ENCODE results near the gene PDGFRA.
"Not testable (repeated sequence)": the region's sequence is repeated elsewhere in the genome, so short reads cannot be mapped to it uniquely, and the experiment has no call there.

Gene PDGFRA

DNA sequence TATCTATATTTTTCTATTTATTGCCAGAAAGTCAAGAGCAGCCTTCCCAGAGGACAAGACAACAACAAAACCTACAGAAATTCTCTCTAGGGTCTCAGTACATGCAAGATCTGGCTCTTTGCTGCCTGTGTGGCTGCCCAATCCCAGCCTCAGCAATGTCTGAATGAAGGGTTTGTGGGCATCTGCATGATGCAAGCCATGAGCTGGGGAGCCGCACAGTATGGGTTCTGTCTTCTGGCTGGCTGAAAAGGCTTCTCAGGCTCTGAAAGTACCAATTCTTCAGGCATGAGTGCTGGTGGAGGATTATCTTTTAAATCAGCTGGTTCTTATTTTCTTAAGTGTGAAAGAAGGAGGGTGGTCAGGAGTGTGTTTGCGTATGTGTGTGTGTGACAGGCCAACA lies 104.6 kb downstream of the PDGFRA start:
- H3K4me1 ChIP-seq (ENCODE audit: control insufficient read depth, insufficient read depth, low read length), result no peaks in the 10 kb centered on the region
- H3K9ac ChIP-seq (ENCODE audit: low read length), result no peak overlapping the region
- no peak overlapping the region for H3K4me3 ChIP-seq (ENCODE audit: low read length)
- peaks cover 6% of the 10 kb centered on the region for H3K27me3 ChIP-seq (replicated peaks; ENCODE audit: control insufficient read depth, insufficient read depth, low read length)
- H3K9me3 ChIP-seq (ENCODE audit: control insufficient read depth, low read length), result no peaks in the 10 kb centered on the region
- H3K36me3 ChIP-seq (ENCODE audit: control insufficient read depth, insufficient read depth, low read length, severe bottlenecking), result no peaks in the 10 kb centered on the region
- DNase-seq (ENCODE audit: low read depth), result no peak

- not testable (repeated sequence) for H3K4me3 ChIP-seq (ENCODE audit: low read length); H3K4me1 ChIP-seq (ENCODE audit: control insufficient read depth, insufficient read depth, low read length); H3K36me3 ChIP-seq (ENCODE audit: control insufficient read depth, insufficient read depth, low read length, severe bottlenecking); H3K9ac ChIP-seq (ENCODE audit: low read length); DNase-seq (ENCODE audit: low read depth); H3K27me3 ChIP-seq (replicated peaks; ENCODE audit: control insufficient read depth, insufficient read depth, low read length); H3K9me3 ChIP-seq (ENCODE audit: control insufficient read depth, low read length)
Observed at GRCh38 chr4:54334769-54335168, 105.7 kb downstream of the PDGFRA start.

DNA sequence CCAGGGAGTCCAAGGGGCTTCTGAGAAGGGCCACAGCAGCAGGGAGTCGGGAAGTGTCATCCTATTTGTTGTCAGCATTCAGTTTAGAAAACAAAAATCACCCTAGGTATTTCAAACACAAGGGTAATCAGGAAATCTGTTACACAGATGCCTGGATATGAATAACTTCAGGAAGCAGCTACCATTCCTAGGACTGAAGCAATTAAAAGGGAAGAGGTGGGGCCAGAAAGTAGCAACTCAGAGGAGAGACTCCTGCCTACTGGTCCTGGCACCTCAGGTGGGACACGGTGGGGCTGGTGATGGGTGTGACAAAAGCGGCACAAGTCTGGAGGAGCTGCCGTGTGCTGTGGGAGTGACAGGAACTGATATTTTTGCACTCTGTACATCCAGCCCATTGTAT lies 107.9 kb downstream of the PDGFRA start:
- Histone ChIP-seq H3K4me3 (ENCODE audit: low read length) (no peak overlapping the region), H3K27me3 (replicated peaks; ENCODE audit: control insufficient read depth, insufficient read depth, low read length) (peaks cover 12% of the 10 kb centered on the region), H3K9ac (ENCODE audit: low read length) (no peak overlapping the region), H3K36me3 (ENCODE audit: control insufficient read depth, insufficient read depth, low read length, severe bottlenecking) (no peaks in the 10 kb centered on the region), H3K4me1 (ENCODE audit: control insufficient read depth, insufficient read depth, low read length) (no peaks in the 10 kb centered on the region), H3K9me3 (ENCODE audit: control insufficient read depth, low read length) (no peaks in the 10 kb centered on the region)
- no peak for DNase-seq (ENCODE audit: low read depth)

DNA sequence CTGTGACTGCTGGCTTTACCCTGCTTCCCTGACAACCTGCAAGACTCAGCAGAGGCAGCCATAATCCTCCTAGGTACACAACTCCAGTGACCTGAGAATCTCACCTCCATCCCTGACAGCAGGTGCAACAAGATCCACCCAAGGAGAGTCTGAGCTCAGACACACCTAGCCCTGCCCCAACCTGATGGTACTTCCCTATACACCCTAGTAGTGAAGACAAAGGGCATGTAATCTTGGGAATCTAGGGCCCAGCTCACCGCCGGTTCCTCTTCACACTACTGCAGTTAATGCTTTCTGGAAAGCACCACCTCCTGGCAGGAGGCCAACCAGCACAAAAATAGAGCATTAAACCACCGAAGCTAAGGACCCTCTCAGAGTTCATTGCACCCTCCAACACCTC lies 113.0 kb downstream of the PDGFRA start:
- not testable (repeated sequence) for H3K9me3 ChIP-seq (ENCODE audit: control insufficient read depth, low read length); H3K4me1 ChIP-seq (ENCODE audit: control insufficient read depth, insufficient read depth, low read length)

More for the DNA sequence above, 113.0 kb downstream of the PDGFRA start:
- H3K27me3 ChIP-seq (replicated peaks; ENCODE audit: control insufficient read depth, insufficient read depth, low read length); H3K4me3 ChIP-seq (ENCODE audit: low read length); DNase-seq (ENCODE audit: low read depth); H3K9ac ChIP-seq (ENCODE audit: low read length); H3K36me3 ChIP-seq (ENCODE audit: control insufficient read depth, insufficient read depth, low read length, severe bottlenecking): not testable (repeated sequence)
